WTC11 (cell line): ENCODE results near the gene CAMTA1. TPM values are rescaled to one million over a fixed set of nuclear protein-coding genes. Genes with fewer than 3 reads are reported as not detected.

ENCODE experiments used
- ATAC-seq: fragments of 200-7000 bp; cut with Tn5 transposase; 2 replicates; pipeline ENCODE4 v1.10.0; 2021; ENCODE audit warnings: mild to moderate bottlenecking, moderate library complexity
- CTCF ChIA-PET: fragments of 300-600 bp; sonication (Branson Sonifier 250); formaldehyde crosslinking; loops from one replicate; lab custom pipeline; 2021; ENCODE audit warnings: antibody characterized with exemption; lab: Charles Lee
- POLR2A ChIA-PET: fragments of 350-600 bp; sonication (Branson Sonifier 250); formaldehyde crosslinking; loops from one replicate; lab custom pipeline; 2021; ENCODE audit warnings: antibody characterized with exemption; lab: Charles Lee
- DNase-seq: peaks from one replicate; pipeline ENCODE4 v3.0.0; 2021; ENCODE audit warnings: low spot score
- H3K27ac Mint-ChIP-seq: 2 replicates; pipeline ENCODE4 v1.8.0; 2021; ENCODE audit warnings: mixed read lengths
- H3K27me3 Mint-ChIP-seq: 2 replicates; pipeline ENCODE4 v1.8.0; 2021; ENCODE audit warnings: low read depth, mild to moderate bottlenecking, moderate library complexity, mixed read lengths
- H3K36me3 Mint-ChIP-seq: 2 replicates; pipeline ENCODE4 v1.8.0; 2021; ENCODE audit warnings: mixed read lengths
- H3K4me1 Mint-ChIP-seq: 2 replicates; pipeline ENCODE4 v1.8.0; 2022; ENCODE audit warnings: mixed read lengths
- H3K4me3 Mint-ChIP-seq: 2 replicates; pipeline ENCODE4 v1.8.0; 2021; ENCODE audit warnings: mild to moderate bottlenecking, moderate library complexity, mixed read lengths
- H3K9me3 Mint-ChIP-seq: 2 replicates; pipeline ENCODE4 v1.8.0; 2021; ENCODE audit warnings: mixed read lengths
- GRHL2 ChIP-seq: fragments of 250-450 bp; sonication (Bioruptor Pico); IDR thresholded peaks from 2 replicates; pipeline ENCODE4 v1.8.0; 2022; ENCODE audit warnings: mild to moderate bottlenecking, moderate library complexity; ENCODE audit not compliant: insufficient replicate concordance, severe bottlenecking
- IRF2 ChIP-seq: sonication (generic); formaldehyde crosslinking; IDR thresholded peaks from 2 replicates; pipeline ENCODE4 v1.8.0; 2022; ENCODE audit warnings: low read depth, missing genetic modification reagents, borderline replicate concordance
- NFYB ChIP-seq: sonication (generic); formaldehyde crosslinking; conservative IDR thresholded peaks from 2 replicates; pipeline ENCODE4 v1.8.0; 2022; ENCODE audit warnings: low read depth, missing genetic modification reagents
- RELA ChIP-seq: sonication (generic); formaldehyde crosslinking; IDR thresholded peaks from 2 replicates; pipeline ENCODE4 v1.8.1; 2022; ENCODE audit warnings: missing genetic modification reagents, mild to moderate bottlenecking, borderline replicate concordance
- SOX15 ChIP-seq: fragments of 250-450 bp; sonication (Bioruptor Pico); IDR thresholded peaks from 2 replicates; pipeline ENCODE4 v1.9.0; 2021; ENCODE audit warnings: mild to moderate bottlenecking
- ZNF423 ChIP-seq: fragments of 250-450 bp; sonication (Bioruptor Pico); IDR thresholded peaks from 2 replicates; pipeline ENCODE4 v2.1.2; 2022; ENCODE audit warnings: mild to moderate bottlenecking, moderate library complexity
- ZNF425 ChIP-seq: fragments of 250-450 bp; sonication (Bioruptor Pico); conservative IDR thresholded peaks from 2 replicates; pipeline ENCODE4 v1.9.0; 2021; ENCODE audit warnings: mild to moderate bottlenecking
- total RNA-seq: library from RNA; stranded (reverse); gene quantifications from 3 replicates; pipeline ENCODE4 v1.2.3, GENCODE V29; 2021
- TF ChIP-seq, protein P1 (sequence below): fragments of 250-450 bp; sonication (Bioruptor Pico); IDR thresholded peaks from 2 replicates; pipeline ENCODE4 v1.9.0; 2021; ENCODE audit warnings: mild to moderate bottlenecking, borderline replicate concordance
- TF ChIP-seq, protein P2 (sequence below): sonication (generic); formaldehyde crosslinking; IDR thresholded peaks from 2 replicates; pipeline ENCODE4 v1.8.1; 2022; ENCODE audit warnings: low read depth, missing genetic modification reagents, borderline replicate concordance
- TF ChIP-seq, protein P3 (sequence below): sonication (generic); formaldehyde crosslinking; IDR thresholded peaks from 2 replicates; pipeline ENCODE4 v1.8.1; 2022; ENCODE audit warnings: missing genetic modification reagents, borderline replicate concordance
- TF ChIP-seq, protein P4 (sequence below): fragments of 250-450 bp; sonication (Bioruptor Pico); IDR thresholded peaks from 2 replicates; pipeline ENCODE4 v1.9.0; 2021; ENCODE audit warnings: mild to moderate bottlenecking

CAMTA1 gene
- total RNA-seq, 1 experiment from 2014 or later, result 86.4 TPM

DNA sequence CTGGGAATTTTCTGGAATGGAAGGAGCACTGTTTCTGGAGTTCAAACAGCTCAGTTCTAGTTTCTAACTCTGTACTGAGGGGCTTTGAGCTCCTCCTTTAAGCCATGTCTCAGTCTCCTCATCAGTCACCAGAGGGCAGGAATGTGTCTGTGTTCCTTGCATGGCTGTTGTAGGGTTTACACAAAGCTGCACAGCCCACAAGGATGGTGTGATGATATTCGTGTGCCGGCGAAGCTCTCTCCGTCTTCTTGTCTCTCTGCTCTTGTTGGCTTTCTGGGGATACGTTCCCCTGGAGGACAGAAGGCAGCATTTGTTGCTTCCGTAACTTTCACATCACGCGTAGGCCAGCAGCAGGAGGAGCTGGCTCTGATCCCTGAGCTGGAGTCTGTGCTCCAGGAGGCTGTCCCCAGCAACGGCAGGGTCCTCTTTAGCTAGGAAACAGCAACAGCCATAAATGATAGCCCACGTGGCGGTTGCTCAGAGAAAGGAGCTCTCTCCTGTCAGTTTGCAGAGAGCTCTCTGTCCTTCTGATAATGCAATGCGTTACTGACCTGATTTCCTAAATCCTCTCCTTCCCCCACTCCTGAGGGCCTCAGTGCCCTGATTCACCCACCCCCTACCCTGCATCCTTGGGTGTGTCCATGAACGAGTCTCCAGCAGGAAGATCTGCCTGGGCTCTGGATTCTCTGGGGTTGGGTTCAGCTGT is 796.7 kb downstream of the CAMTA1 start (continued):
- TF ChIP-seq ZNF425 (CRISPR knock-in tag) (no peak), SOX15 (no peak), IRF2 (CRISPR knock-in tag) (no peak), GRHL2 (CRISPR knock-in tag) (no peak), NFYB (CRISPR knock-in tag) (no peak)
- TF ChIP-seq, protein P1, sequence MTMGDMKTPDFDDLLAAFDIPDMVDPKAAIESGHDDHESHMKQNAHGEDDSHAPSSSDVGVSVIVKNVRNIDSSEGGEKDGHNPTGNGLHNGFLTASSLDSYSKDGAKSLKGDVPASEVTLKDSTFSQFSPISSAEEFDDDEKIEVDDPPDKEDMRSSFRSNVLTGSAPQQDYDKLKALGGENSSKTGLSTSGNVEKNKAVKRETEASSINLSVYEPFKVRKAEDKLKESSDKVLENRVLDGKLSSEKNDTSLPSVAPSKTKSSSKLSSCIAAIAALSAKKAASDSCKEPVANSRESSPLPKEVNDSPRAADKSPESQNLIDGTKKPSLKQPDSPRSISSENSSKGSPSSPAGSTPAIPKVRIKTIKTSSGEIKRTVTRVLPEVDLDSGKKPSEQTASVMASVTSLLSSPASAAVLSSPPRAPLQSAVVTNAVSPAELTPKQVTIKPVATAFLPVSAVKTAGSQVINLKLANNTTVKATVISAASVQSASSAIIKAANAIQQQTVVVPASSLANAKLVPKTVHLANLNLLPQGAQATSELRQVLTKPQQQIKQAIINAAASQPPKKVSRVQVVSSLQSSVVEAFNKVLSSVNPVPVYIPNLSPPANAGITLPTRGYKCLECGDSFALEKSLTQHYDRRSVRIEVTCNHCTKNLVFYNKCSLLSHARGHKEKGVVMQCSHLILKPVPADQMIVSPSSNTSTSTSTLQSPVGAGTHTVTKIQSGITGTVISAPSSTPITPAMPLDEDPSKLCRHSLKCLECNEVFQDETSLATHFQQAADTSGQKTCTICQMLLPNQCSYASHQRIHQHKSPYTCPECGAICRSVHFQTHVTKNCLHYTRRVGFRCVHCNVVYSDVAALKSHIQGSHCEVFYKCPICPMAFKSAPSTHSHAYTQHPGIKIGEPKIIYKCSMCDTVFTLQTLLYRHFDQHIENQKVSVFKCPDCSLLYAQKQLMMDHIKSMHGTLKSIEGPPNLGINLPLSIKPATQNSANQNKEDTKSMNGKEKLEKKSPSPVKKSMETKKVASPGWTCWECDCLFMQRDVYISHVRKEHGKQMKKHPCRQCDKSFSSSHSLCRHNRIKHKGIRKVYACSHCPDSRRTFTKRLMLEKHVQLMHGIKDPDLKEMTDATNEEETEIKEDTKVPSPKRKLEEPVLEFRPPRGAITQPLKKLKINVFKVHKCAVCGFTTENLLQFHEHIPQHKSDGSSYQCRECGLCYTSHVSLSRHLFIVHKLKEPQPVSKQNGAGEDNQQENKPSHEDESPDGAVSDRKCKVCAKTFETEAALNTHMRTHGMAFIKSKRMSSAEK (CRISPR knock-in tag), result no peak

GRCh38 chr1:7582460-7582972 is 797.3 kb downstream of the CAMTA1 start:
- H3K4me3 Mint-ChIP-seq, result no peak overlapping the region
- ATAC-seq, result no peak
- ChIA-PET POLR2A (no interaction called here), CTCF (interaction anchor here (1.1 to 3.5 kb wide), 12 partner anchors 10 to 170 kb away, joined by 3 to 34 read pairs (median 6); no protein-coding TSS in a partner anchor)
- no peaks in the 10 kb centered on the region for H3K4me1 Mint-ChIP-seq
- no peaks in the 10 kb centered on the region for H3K27me3 Mint-ChIP-seq
- no peak for TF ChIP-seq ZNF423 (CRISPR knock-in tag)
- no peak for TF ChIP-seq RELA
- TF ChIP-seq GRHL2 (CRISPR knock-in tag), result no peak
- TF ChIP-seq, protein P2, sequence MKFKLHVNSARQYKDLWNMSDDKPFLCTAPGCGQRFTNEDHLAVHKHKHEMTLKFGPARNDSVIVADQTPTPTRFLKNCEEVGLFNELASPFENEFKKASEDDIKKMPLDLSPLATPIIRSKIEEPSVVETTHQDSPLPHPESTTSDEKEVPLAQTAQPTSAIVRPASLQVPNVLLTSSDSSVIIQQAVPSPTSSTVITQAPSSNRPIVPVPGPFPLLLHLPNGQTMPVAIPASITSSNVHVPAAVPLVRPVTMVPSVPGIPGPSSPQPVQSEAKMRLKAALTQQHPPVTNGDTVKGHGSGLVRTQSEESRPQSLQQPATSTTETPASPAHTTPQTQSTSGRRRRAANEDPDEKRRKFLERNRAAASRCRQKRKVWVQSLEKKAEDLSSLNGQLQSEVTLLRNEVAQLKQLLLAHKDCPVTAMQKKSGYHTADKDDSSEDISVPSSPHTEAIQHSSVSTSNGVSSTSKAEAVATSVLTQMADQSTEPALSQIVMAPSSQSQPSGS (CRISPR knock-in tag), result no peak
- TF ChIP-seq, protein P3, sequence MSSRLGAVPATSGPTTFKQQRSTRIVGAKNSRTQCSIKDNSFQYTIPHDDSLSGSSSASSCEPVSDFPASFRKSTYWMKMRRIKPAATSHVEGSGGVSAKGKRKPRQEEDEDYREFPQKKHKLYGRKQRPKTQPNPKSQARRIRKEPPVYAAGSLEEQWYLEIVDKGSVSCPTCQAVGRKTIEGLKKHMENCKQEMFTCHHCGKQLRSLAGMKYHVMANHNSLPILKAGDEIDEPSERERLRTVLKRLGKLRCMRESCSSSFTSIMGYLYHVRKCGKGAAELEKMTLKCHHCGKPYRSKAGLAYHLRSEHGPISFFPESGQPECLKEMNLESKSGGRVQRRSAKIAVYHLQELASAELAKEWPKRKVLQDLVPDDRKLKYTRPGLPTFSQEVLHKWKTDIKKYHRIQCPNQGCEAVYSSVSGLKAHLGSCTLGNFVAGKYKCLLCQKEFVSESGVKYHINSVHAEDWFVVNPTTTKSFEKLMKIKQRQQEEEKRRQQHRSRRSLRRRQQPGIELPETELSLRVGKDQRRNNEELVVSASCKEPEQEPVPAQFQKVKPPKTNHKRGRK (CRISPR knock-in tag), result no peak
- TF ChIP-seq, protein P4, sequence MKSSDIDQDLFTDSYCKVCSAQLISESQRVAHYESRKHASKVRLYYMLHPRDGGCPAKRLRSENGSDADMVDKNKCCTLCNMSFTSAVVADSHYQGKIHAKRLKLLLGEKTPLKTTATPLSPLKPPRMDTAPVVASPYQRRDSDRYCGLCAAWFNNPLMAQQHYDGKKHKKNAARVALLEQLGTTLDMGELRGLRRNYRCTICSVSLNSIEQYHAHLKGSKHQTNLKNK, result no peak
- DNase-seq, result no peak
- H3K36me3 Mint-ChIP-seq, result no peaks in the 10 kb centered on the region
- no peaks in the 10 kb centered on the region for H3K9me3 Mint-ChIP-seq
- no peak overlapping the region for H3K27ac Mint-ChIP-seq
